NB4 (cell line): Measurements from ENCODE around the gene HDAC6.

ENCODE experiments used
- DNase-seq: peaks from one replicate; pipeline ENCODE4 v3.0.0; 2010; ENCODE audit warnings: low read depth
- H3K4me3 ChIP-seq: one replicate; pipeline ENCODE4 v1.5.1; 2011; ENCODE audit warnings: mild to moderate bottlenecking, low read depth, low read length, moderate library complexity
- MYC ChIP-seq: IDR thresholded peaks from 2 replicates; pipeline ENCODE4 v1.6.1; 2011; ENCODE audit warnings: low read depth, low read length
- POLR2A ChIP-seq: IDR thresholded peaks from 2 replicates; pipeline ENCODE4 v1.6.1; 2011; ENCODE audit warnings: mild to moderate bottlenecking; ENCODE audit not compliant: insufficient read length; ENCODE audit errors: extremely low read depth
- TF ChIP-seq, protein P1 (sequence below): IDR thresholded peaks from 2 replicates; pipeline ENCODE4 v1.6.1; 2011; ENCODE audit warnings: low read depth, low read length
- TF ChIP-seq, protein P2 (sequence below): IDR thresholded peaks from one replicate; pipeline ENCODE4 v1.5.1; 2012; ENCODE audit warnings: low read depth, low read length

The HDAC6 gene

DNA sequence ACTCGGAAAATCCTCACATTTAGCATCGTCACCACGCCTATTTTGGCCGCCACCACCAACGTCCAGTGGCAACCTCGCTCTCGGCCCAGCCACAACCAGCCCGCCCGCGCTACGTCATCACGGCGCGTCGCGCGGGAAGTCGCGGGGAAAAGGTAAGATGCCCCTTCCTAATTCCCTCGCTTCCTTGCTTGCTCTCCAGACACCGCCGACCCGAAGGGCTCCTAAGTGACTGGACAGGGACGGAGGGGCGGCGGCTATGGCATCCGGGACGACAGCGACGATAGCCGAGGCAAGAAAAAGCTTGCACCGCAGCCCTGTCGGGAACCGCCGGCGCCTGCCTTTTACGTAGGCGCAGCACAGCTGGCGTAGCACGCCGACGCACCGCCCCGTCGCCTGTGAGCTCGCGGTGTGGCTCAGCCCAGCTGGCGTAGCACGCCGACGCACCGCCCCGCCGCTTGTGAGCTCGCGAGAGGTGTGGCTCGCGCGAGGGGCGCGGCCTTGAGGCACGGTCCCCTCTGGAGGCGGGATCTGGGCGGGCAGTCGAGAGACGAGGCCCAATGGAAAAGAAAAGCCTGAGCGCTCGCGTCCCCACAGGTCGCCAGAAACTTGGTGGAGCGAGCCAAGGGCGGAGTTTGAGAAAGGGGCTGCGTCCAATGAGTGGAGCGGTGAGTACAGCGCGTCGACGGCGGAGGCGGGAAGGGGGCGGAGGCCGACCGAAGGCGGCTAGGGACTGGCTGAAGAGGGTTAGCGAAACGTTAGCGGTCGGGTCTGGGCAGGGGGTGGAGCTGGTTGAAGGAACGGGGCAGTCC lies at the start of gene HDAC6:
Gene HDAC6 (plus strand): TSS at position 788 of the 809 bp plus-strand sequence. CDS start 626 bp downstream, outside the sequence.
- peak within 1 kb of the TSS; percentile 90 for H3K4me3 ChIP-seq
- peak; percentile 99 for DNase-seq
- TF ChIP-seq POLR2A, result peak; percentile 62
- TF ChIP-seq, protein P1, sequence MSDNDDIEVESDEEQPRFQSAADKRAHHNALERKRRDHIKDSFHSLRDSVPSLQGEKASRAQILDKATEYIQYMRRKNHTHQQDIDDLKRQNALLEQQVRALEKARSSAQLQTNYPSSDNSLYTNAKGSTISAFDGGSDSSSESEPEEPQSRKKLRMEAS, result peak; percentile 61; the same call in 1 of the 2 replicates
- TF ChIP-seq, protein P2, sequence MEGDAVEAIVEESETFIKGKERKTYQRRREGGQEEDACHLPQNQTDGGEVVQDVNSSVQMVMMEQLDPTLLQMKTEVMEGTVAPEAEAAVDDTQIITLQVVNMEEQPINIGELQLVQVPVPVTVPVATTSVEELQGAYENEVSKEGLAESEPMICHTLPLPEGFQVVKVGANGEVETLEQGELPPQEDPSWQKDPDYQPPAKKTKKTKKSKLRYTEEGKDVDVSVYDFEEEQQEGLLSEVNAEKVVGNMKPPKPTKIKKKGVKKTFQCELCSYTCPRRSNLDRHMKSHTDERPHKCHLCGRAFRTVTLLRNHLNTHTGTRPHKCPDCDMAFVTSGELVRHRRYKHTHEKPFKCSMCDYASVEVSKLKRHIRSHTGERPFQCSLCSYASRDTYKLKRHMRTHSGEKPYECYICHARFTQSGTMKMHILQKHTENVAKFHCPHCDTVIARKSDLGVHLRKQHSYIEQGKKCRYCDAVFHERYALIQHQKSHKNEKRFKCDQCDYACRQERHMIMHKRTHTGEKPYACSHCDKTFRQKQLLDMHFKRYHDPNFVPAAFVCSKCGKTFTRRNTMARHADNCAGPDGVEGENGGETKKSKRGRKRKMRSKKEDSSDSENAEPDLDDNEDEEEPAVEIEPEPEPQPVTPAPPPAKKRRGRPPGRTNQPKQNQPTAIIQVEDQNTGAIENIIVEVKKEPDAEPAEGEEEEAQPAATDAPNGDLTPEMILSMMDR, result no peak
- TF ChIP-seq MYC, result 0 out of 2 replicates have a peak, but pooled peaks have one; percentile 4

DNA sequence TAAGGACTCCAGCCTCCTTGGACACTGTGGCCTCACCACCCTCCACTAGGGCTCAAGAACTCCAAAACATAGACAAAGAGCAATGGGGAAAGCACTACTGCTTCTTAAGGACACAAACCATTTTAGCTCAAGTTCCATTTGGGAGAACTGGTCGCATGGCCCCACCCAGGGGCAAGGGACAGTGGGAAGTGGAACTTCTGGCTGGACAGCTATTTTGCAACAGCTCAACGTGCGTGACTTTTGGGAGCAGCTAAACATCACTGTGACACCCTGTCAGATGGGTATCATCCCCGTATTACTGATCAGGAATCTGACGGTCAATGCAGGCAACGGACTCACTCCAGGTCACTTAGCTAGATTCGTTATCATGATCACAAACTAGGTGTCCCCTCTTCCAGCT lies 49.4 kb upstream of the HDAC6 start:
- H3K4me3 ChIP-seq, result no peak overlapping the region
- TF ChIP-seq MYC, result no peak
- TF ChIP-seq, protein P1, result no peak
- TF ChIP-seq POLR2A, result no peak
- TF ChIP-seq, protein P2, result no peak
- DNase-seq, result no peak

DNA sequence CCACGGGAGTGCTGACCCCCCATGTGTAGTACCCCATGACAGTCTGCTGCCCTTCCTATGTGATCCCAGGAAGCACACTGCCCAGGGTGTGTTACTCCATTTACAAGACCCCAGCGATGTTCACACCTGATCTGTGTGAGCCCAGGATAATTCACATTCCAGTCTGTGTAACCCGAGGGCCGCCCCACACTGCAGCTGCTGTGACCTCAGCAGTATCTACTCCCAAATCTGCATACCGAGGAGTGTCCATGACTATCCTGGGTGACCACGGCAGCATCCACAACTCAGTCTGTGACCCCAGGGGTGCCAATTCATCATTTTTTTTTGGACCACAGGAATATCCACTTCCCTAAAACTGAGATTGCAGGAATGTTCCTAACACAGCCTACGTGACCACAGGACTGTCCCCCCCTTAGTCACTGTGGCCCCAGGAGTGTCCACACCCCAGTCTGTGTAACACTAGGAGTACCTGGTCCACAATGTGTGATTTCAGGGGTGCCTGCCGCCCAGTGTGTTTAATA lies 48.1 kb upstream of the HDAC6 start:
- H3K4me3 ChIP-seq, result no peak overlapping the region
- DNase-seq, result no peak
- TF ChIP-seq, protein P1, result no peak
- TF ChIP-seq POLR2A (no peak), MYC (no peak)
- TF ChIP-seq, protein P2, result no peak

DNA sequence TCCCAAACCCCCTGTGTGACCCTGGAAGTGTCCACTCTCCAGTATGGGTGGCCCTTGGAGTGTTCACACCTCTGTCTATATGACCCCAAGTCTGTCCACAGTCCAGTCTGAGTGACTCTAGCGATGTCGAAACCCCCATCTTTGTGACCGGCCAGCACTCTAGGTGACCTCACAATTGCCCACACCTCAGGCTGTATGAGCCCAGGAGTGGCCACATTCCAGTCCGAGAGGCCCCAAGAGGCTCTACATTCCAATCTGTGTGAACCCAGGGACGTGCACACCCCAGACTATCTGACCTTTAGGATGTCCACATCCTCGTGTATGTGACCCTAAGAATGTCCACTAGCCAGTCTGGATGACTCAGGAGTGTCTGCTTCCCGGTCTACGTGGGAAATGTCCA lies 47.6 kb upstream of the HDAC6 start:
- no peak for TF ChIP-seq POLR2A
- TF ChIP-seq, protein P2, result no peak
- TF ChIP-seq, protein P1, result no peak
- no peak for TF ChIP-seq MYC
- no peak overlapping the region for H3K4me3 ChIP-seq
- no peak for DNase-seq

DNA sequence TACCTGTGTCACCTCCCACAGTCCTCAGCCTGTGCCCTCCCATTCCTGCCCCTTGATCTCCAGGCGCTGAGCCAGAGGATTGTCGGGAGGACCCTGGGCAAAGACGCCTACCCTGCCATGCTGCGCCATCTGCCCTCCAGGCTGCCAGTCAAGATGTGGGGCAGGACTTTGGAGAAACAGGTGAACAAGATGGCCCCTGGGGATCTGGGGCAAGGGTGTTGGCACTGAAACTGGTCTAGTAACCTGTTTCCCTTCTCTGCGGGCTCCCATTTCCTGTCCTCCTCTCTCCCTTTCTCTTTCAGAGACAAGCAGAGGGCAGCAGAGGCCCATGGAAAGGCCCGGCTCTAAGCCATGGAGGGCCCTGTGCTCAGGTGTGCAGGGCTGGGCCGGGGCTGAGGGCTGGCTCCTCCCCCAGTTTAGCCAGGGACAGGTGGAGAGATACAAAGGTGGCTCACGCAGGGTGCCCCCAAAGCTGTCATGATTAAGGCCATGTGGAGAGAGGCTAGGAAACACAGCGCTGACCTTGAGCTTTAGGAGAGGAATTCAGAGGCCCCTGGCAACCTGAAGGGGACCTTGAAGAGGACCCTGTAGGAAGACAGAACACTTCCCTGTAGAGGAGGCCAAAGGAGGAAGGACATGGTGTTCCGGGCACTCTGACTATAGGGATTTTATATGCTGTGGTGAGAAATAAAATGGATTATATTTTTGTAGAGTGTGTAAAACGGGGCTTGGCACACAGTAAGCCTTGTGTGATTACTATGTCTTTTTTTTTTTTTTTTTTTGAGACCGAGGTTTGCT lies 40.0 kb upstream of the HDAC6 start, which contains the start of gene GLOD5:
Gene GLOD5 (plus strand): TSS at position 74 of the 798 bp plus-strand sequence. CDS start 44 bp downstream, at position 118.
- TF ChIP-seq, protein P2, result no peak
- no peak for TF ChIP-seq POLR2A
- TF ChIP-seq, protein P1, result no peak
- no peak for TF ChIP-seq MYC
- H3K4me3 ChIP-seq, result no peak within 1 kb of the TSS
- peak; percentile 22 for DNase-seq
